ENCODE measurements around the gene MORN4. TPM values are rescaled to one million over a fixed set of nuclear protein-coding genes. Genes with fewer than 3 reads are reported as not detected.
"Not testable (repeated sequence)": the region's sequence is repeated elsewhere in the genome, so short reads cannot be mapped to it uniquely, and the experiment has no call there.

Gene MORN4
- total RNA-seq, 2 experiments from 2014 or later = 2.4 to 5.4 TPM

- no peaks in the 10 kb centered on the region for H3K79me2 ChIP-seq (ENCODE audit: insufficient read depth, low read depth, low read length)
- ChIA-PET CTCF (ENCODE audit: unreplicated experiment) (no interaction called here), POLR2A (interaction anchor here (0.6 to 0.9 kb wide), 3 partner anchors 31 to 96 kb away, joined by 3 read pairs; no protein-coding TSS in a partner anchor)
- H3K9me2 ChIP-seq (ENCODE audit: insufficient read depth, low read length) = no peaks in the 10 kb centered on the region
- no peak overlapping the region for H2AFZ ChIP-seq (ENCODE audit: low read length)
- no peak overlapping the region for H3K4me3 ChIP-seq (ENCODE audit: low read depth, low read length, poor library complexity, severe bottlenecking)
- H3K9me3 ChIP-seq (ENCODE audit: low read length) = no peaks in the 10 kb centered on the region
- H3K4me2 ChIP-seq (ENCODE audit: low read length) = no peak overlapping the region
- peaks cover 29% of the 10 kb centered on the region for H3K36me3 ChIP-seq (ENCODE audit: insufficient read depth, low read length)
- no peaks in the 10 kb centered on the region for H4K20me1 ChIP-seq (ENCODE audit: insufficient read depth, low read length)
- no TSS peak for BruUV-seq (replicated peaks)
- intact Hi-C loops (cut with micrococcal nuclease; ENCODE audit: unreplicated experiment) = no loop called here
- no peak overlapping the region for H3K27ac ChIP-seq (ENCODE audit: low read depth, low read length, poor library complexity, severe bottlenecking)
- no peak for TF ChIP-seq CTCF (conservative IDR thresholded peaks at IDR 0.05; ENCODE audit: low read length)
- no peak for TF ChIP-seq EZH2phosphoT487 (IDR thresholded peaks at IDR 0.05; ENCODE audit: borderline replicate concordance, low read depth, low read length)
- DNase-seq (ENCODE audit: low spot score) = no peak
- no peaks in the 10 kb centered on the region for H3K4me1 ChIP-seq (ENCODE audit: insufficient read depth, low read length, poor library complexity, severe bottlenecking)
Measured at GRCh38 chr10:97647556-97647955, 14.3 kb upstream of the MORN4 start.

DNA sequence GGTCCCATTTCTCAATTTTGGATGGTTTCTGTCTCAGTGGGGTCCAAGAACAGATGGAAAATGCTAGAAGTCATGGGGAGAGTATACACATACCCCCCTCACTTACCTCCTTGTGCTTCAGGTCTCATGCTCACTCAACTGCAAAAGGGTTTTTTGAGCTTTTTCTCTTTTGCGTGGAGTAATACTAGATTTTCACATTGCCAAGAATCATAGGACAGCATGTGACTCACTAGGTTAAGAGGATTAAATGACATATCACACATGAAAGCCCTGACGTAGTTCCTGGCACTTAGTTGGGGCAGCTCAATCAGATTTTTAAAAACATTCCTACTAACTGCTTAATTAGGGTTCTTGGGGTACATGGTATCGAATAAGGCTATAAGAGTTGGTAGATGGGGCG is 11.6 kb upstream of the MORN4 start:
- Histone ChIP-seq H3K9me3 (ENCODE audit: low read length) (no peaks in the 10 kb centered on the region), H3K79me2 (ENCODE audit: insufficient read depth, low read depth, low read length) (peaks cover 10% of the 10 kb centered on the region; the same call in 1 of the 2 replicates), H3K9me2 (ENCODE audit: insufficient read depth, low read length) (no peaks in the 10 kb centered on the region), H3K36me3 (ENCODE audit: insufficient read depth, low read length) (peaks cover 12% of the 10 kb centered on the region), H4K20me1 (ENCODE audit: insufficient read depth, low read length) (peaks cover 10% of the 10 kb centered on the region; the same call in 1 of the 2 replicates), H2AFZ (ENCODE audit: low read length) (no peak overlapping the region), H3K4me3 (ENCODE audit: low read depth, low read length, poor library complexity, severe bottlenecking) (no peak overlapping the region), H3K27ac (ENCODE audit: low read depth, low read length, poor library complexity, severe bottlenecking) (no peak overlapping the region), H3K4me2 (ENCODE audit: low read length) (no peak overlapping the region), H3K4me1 (ENCODE audit: insufficient read depth, low read length, poor library complexity, severe bottlenecking) (peaks cover 13% of the 10 kb centered on the region)
- no peak for DNase-seq (ENCODE audit: low spot score)
- no TSS peak for BruUV-seq (replicated peaks)
- no peak for TF ChIP-seq CTCF (conservative IDR thresholded peaks at IDR 0.05; ENCODE audit: low read length)
- TF ChIP-seq EZH2phosphoT487 (IDR thresholded peaks at IDR 0.05; ENCODE audit: borderline replicate concordance, low read depth, low read length) = no peak
- intact Hi-C loops (cut with micrococcal nuclease; ENCODE audit: unreplicated experiment) = no loop called here
- CTCF ChIA-PET (ENCODE audit: unreplicated experiment) = no interaction called here
- POLR2A ChIA-PET = no interaction called here

- no peak overlapping the region for H3K4me3 ChIP-seq (ENCODE audit: low read depth, low read length, poor library complexity, severe bottlenecking)
- no peak overlapping the region for H2AFZ ChIP-seq (ENCODE audit: low read length)
- peaks cover 15% of the 10 kb centered on the region for H3K4me1 ChIP-seq (ENCODE audit: insufficient read depth, low read length, poor library complexity, severe bottlenecking)
- TSS peak; percentile 46 for BruUV-seq (replicated peaks)
- no peak for DNase-seq (ENCODE audit: low spot score)
- H3K27ac ChIP-seq (ENCODE audit: low read depth, low read length, poor library complexity, severe bottlenecking) = no peak overlapping the region
- H3K4me2 ChIP-seq (ENCODE audit: low read length) = no peak overlapping the region
- TF ChIP-seq EZH2phosphoT487 (IDR thresholded peaks at IDR 0.05; ENCODE audit: borderline replicate concordance, low read depth, low read length) (no peak), CTCF (conservative IDR thresholded peaks at IDR 0.05; ENCODE audit: low read length) (no peak)
- intact Hi-C loops (cut with micrococcal nuclease; ENCODE audit: unreplicated experiment) = no loop called here
- peaks cover 12% of the 10 kb centered on the region for H3K36me3 ChIP-seq (ENCODE audit: insufficient read depth, low read length)
- H3K79me2 ChIP-seq (ENCODE audit: insufficient read depth, low read depth, low read length) = peaks cover 10% of the 10 kb centered on the region; the same call in 1 of the 2 replicates
- H4K20me1 ChIP-seq (ENCODE audit: insufficient read depth, low read length) = peaks cover 10% of the 10 kb centered on the region; the same call in 1 of the 2 replicates
- ChIA-PET POLR2A (no interaction called here), CTCF (ENCODE audit: unreplicated experiment) (no interaction called here)
- no peaks in the 10 kb centered on the region for H3K9me2 ChIP-seq (ENCODE audit: insufficient read depth, low read length)
- H3K9me3 ChIP-seq (ENCODE audit: low read length) = no peaks in the 10 kb centered on the region
Measured at GRCh38 chr10:97643441-97643985, 10.2 kb upstream of the MORN4 start.

DNA sequence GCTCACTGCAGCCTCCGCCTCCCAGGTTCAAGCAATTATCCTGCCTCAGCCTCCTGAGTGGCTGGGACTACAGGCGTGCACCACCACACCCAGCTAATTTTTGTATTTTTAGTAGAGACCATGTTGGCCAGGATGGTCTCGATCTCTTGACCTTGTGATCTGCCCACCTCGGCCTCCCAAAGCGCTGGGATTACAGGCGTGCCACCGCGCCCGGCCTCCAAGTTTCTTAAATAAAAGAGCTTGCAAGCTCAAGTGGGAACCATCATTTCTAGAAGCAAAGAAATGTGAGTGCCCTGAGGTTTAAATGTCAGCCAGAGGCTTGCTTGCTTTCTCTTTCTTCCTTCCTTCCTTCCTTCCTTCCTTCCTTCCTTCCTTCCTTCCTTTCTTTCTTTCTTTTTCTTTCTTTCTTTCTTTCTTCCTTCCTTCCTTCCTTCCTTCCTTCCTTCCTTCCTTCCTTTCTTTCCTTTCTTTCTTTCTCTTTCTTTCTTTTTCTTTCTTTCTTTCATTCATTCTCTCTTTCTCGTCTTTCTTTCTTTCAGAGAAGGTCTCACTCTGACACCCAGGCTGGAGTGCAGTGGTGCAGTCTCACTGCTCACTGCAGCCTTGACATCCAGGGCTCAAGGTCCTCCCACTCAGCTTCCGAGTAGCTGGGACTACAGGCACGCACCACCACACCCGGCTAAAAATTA is 9.3 kb upstream of the MORN4 start:
- peaks cover 10% of the 10 kb centered on the region; the same call in 1 of the 2 replicates for H3K79me2 ChIP-seq (ENCODE audit: insufficient read depth, low read depth, low read length)
- H3K9me3 ChIP-seq (ENCODE audit: low read length); CTCF ChIA-PET (ENCODE audit: unreplicated experiment); BruUV-seq (replicated peaks); H3K4me2 ChIP-seq (ENCODE audit: low read length); DNase-seq (ENCODE audit: low spot score); H3K27ac ChIP-seq (ENCODE audit: low read depth, low read length, poor library complexity, severe bottlenecking); H3K4me3 ChIP-seq (ENCODE audit: low read depth, low read length, poor library complexity, severe bottlenecking); H2AFZ ChIP-seq (ENCODE audit: low read length); H3K9me2 ChIP-seq (ENCODE audit: insufficient read depth, low read length); intact Hi-C loops (cut with micrococcal nuclease; ENCODE audit: unreplicated experiment): not testable (repeated sequence)
- H3K36me3 ChIP-seq (ENCODE audit: insufficient read depth, low read length) = peaks cover 11% of the 10 kb centered on the region
- peaks cover 15% of the 10 kb centered on the region for H3K4me1 ChIP-seq (ENCODE audit: insufficient read depth, low read length, poor library complexity, severe bottlenecking)
- POLR2A ChIA-PET = interaction anchor here (2.2 kb wide), 1 partner anchor 94 kb away, joined by 9 read pairs; the partner anchor contains the start of gene ZFYVE27
- peaks cover 10% of the 10 kb centered on the region; the same call in 1 of the 2 replicates for H4K20me1 ChIP-seq (ENCODE audit: insufficient read depth, low read length)
